CD14-positive monocyte (primary cell): ENCODE measurements around the gene ALG14. TPM values are rescaled to one million over a fixed set of nuclear protein-coding genes. Genes with fewer than 3 reads are reported as not detected.

Experiments used
- DNase-seq, 3 donors: peaks; one replicate each; pipeline ENCODE4 v3.0.0-alpha.2; 2011 to 2022
- H2AFZ ChIP-seq: 2 replicates; pipeline ENCODE4 v1.6.0; 2012; ENCODE audit warnings: mild to moderate bottlenecking, low read depth, low read length, inconsistent platforms; ENCODE audit not compliant: insufficient read depth, poor library complexity, severe bottlenecking
- H3K27ac ChIP-seq, 2 donors: 1 replicate in 1 of 2; 2 replicates in 1 of 2; pipeline ENCODE4 v1.5.1; 2012 to 2013; ENCODE audit warnings: low read length in 2 of 2, control low read depth in 1 of 2, inconsistent platforms in 1 of 2, low read depth in 1 of 2, mild to moderate bottlenecking in 1 of 2
- H3K27me3 ChIP-seq, 2 donors: one replicate each; pipeline versions ENCODE4 v1.6.0 to v1.6.1; 2011 to 2013; ENCODE audit warnings: low read length in 2 of 2; ENCODE audit not compliant: control insufficient read depth in 2 of 2, insufficient read depth in 2 of 2
- H3K36me3 ChIP-seq, 2 donors: replicated peaks in 1 of 2; 1 replicate in 1 of 2; 2 replicates in 1 of 2; pipeline versions ENCODE4 v1.5.1 to v1.6.1; 2012 to 2013; ENCODE audit warnings: low read length in 2 of 2, control low read depth in 1 of 2, inconsistent platforms in 1 of 2, mild to moderate bottlenecking in 1 of 2; ENCODE audit not compliant: insufficient read depth in 2 of 2, control insufficient read depth in 1 of 2
- H3K4me1 ChIP-seq, 2 donors: 1 replicate in 1 of 2; 2 replicates in 1 of 2; pipeline versions ENCODE4 v1.5.1 to v1.6.1; 2012 to 2013; ENCODE audit warnings: low read length in 2 of 2, control low read depth in 1 of 2, inconsistent platforms in 1 of 2, mild to moderate bottlenecking in 1 of 2, moderate library complexity in 1 of 2; ENCODE audit not compliant: insufficient read depth in 2 of 2, control insufficient read depth in 1 of 2
- H3K4me2 ChIP-seq: replicated peaks from 2 replicates; pipeline ENCODE3; 2012; ENCODE audit warnings: low read length, moderate library complexity, mild to moderate bottlenecking; ENCODE audit not compliant: poor library complexity, severe bottlenecking; ENCODE audit errors: extremely low read depth
- H3K4me3 ChIP-seq, 3 experiments: fragments of 200-600 bp in 1 of 3; sonication (generic) in 1 of 3; replicated peaks in 1 of 3; 1 replicate in 2 of 3; 2 replicates in 1 of 3; pipeline ENCODE4 v1.5.1; 2011 to 2013; ENCODE audit warnings: low read length in 3 of 3, mild to moderate bottlenecking in 3 of 3, control low read depth in 2 of 3, low read depth in 2 of 3, inconsistent platforms in 1 of 3, moderate library complexity in 1 of 3
- H3K79me2 ChIP-seq: 2 replicates; pipeline ENCODE4 v1.6.0; 2012; ENCODE audit warnings: mild to moderate bottlenecking, control low read depth, inconsistent platforms, low read length, moderate library complexity; ENCODE audit not compliant: insufficient read depth
- H3K9ac ChIP-seq: 2 replicates; pipeline ENCODE4 v1.6.0; 2017; ENCODE audit warnings: low read length, mild to moderate bottlenecking; ENCODE audit not compliant: insufficient read depth, poor library complexity, severe bottlenecking
- H3K9me3 ChIP-seq, 2 donors: replicated peaks in 1 of 2; 1 replicate in 1 of 2; 2 replicates in 1 of 2; pipeline versions ENCODE4 v1.5.1 to v1.6.1; 2012 to 2013; ENCODE audit warnings: low read length in 2 of 2, control low read depth in 1 of 2; ENCODE audit not compliant: control insufficient read depth in 1 of 2, insufficient read depth in 1 of 2
- H4K20me1 ChIP-seq: 2 replicates; pipeline ENCODE4 v1.6.0; 2012; ENCODE audit warnings: mild to moderate bottlenecking, low read length, control low read depth, moderate library complexity; ENCODE audit not compliant: insufficient read depth
- H3K27ac Mint-ChIP-seq, 7 donors: one replicate each; pipeline ENCODE4 v1.8.0; 2020; ENCODE audit warnings: mild to moderate bottlenecking in 7 of 7, mixed read lengths in 7 of 7, moderate library complexity in 6 of 7, inconsistent platforms in 2 of 7
- H3K27me3 Mint-ChIP-seq, 3 donors: one replicate each; pipeline ENCODE4 v1.8.0; 2021 to 2022; ENCODE audit warnings: low read depth in 3 of 3, mild to moderate bottlenecking in 3 of 3, mixed read lengths in 3 of 3, moderate library complexity in 3 of 3, inconsistent platforms in 1 of 3
- H3K36me3 Mint-ChIP-seq, 2 donors: one replicate each; pipeline ENCODE4 v1.8.0; 2020; ENCODE audit warnings: mixed read lengths in 2 of 2, inconsistent platforms in 1 of 2, mild to moderate bottlenecking in 1 of 2
- H3K4me1 Mint-ChIP-seq: one replicate; pipeline ENCODE4 v1.8.0; 2020; ENCODE audit warnings: mild to moderate bottlenecking, mixed read lengths
- H3K4me3 Mint-ChIP-seq, 2 donors: one replicate each; pipeline ENCODE4 v1.8.0; 2020; ENCODE audit warnings: mild to moderate bottlenecking in 2 of 2, mixed read lengths in 2 of 2, moderate library complexity in 1 of 2
- H3K9me3 Mint-ChIP-seq, 7 donors: one replicate each; pipeline ENCODE4 v1.8.0; 2020 to 2022; ENCODE audit warnings: mixed read lengths in 7 of 7, mild to moderate bottlenecking in 6 of 7, moderate library complexity in 6 of 7, inconsistent platforms in 2 of 7
- WGBS: methylation state at CpG from one replicate; pipeline ENCODE4 v1.1.5; 2013; ENCODE audit warnings: missing lambda C conversion rate; ENCODE audit not compliant: insufficient coverage; 5-methylcytosine and 5-hydroxymethylcytosine counted together
- intact Hi-C, 2 donors: fragments of 100-400 bp; cut with micrococcal nuclease; formaldehyde crosslinking; loops; one replicate each; pipeline versions ENCODE4 v1.15.0 to v1.15.1; 2023
- polyA plus RNA-seq, 3 donors: library from polyadenylated mRNA; depleted of rRNA in 1 of 3; unstranded in 2 of 3; stranded (reverse) in 1 of 3; fragments of 300-500 nt in 2 of 3; fragments of >200 nt in 1 of 3; fragmentation: Illumina TruSeq in 2 of 3; gene quantifications; 1 replicate in 2 of 3; 2 replicates in 1 of 3; pipeline ENCODE4 v1.2.3, GENCODE V29; 2012 to 2021
- TF ChIP-seq, protein P1 (sequence below): fragments of 200-600 bp; IDR thresholded peaks from one replicate; pipeline ENCODE4 v1.8.0; 2022; ENCODE audit warnings: antibody characterized with exemption, mild to moderate bottlenecking

Gene ALG14
- polyA plus RNA-seq, 3 donors: 0.27 to 5.5 (median 4.4) TPM

DNA sequence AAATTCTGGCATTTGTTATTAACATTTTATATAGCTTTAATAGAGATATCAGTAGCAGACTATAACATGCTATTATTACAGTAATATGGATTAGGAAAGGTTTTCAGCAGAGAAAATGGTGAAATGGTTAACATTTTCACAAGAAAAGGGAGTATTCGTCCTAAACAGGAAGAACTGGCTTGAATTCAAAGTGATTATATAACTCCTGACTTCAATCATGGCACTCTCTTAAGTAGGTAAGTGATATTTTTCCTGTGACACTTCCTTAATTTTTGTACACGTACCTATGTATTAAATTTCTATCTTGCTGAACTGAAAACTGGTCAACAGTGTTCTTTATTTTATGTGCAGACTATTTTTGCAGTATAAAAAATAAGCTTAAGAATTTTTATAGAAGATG lies 77.9 kb downstream of the ALG14 start:
- Mint-ChIP-seq H3K4me1 (no peaks in the 10 kb centered on the region), H3K9me3 (no peaks in the 10 kb centered on the region), H3K27ac (no peak overlapping the region), H3K36me3 (peaks cover 2 to 3% of the 10 kb centered on the region in 2 donors), H3K27me3 (no peaks in the 10 kb centered on the region), H3K4me3 (no peak overlapping the region)
- Histone ChIP-seq H3K9ac (no peak overlapping the region), H3K4me1 (no peaks in the 10 kb centered on the region), H3K27ac (no peak overlapping the region), H4K20me1 (no peaks in the 10 kb centered on the region), H3K4me2 (no peak overlapping the region), H3K36me3 (no peaks in the 10 kb centered on the region), H3K27me3 (no peaks in the 10 kb centered on the region), H3K79me2 (no peaks in the 10 kb centered on the region), H3K9me3 (no peaks in the 10 kb centered on the region), H2AFZ (no peak overlapping the region), H3K4me3 (no peak overlapping the region)
- no peak for DNase-seq
- intact Hi-C loops: no loop called here
- WGBS: no CpG with 5 or more reads among the region's 2 CpGs
- TF ChIP-seq, protein P1, sequence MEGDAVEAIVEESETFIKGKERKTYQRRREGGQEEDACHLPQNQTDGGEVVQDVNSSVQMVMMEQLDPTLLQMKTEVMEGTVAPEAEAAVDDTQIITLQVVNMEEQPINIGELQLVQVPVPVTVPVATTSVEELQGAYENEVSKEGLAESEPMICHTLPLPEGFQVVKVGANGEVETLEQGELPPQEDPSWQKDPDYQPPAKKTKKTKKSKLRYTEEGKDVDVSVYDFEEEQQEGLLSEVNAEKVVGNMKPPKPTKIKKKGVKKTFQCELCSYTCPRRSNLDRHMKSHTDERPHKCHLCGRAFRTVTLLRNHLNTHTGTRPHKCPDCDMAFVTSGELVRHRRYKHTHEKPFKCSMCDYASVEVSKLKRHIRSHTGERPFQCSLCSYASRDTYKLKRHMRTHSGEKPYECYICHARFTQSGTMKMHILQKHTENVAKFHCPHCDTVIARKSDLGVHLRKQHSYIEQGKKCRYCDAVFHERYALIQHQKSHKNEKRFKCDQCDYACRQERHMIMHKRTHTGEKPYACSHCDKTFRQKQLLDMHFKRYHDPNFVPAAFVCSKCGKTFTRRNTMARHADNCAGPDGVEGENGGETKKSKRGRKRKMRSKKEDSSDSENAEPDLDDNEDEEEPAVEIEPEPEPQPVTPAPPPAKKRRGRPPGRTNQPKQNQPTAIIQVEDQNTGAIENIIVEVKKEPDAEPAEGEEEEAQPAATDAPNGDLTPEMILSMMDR: no peak

DNA sequence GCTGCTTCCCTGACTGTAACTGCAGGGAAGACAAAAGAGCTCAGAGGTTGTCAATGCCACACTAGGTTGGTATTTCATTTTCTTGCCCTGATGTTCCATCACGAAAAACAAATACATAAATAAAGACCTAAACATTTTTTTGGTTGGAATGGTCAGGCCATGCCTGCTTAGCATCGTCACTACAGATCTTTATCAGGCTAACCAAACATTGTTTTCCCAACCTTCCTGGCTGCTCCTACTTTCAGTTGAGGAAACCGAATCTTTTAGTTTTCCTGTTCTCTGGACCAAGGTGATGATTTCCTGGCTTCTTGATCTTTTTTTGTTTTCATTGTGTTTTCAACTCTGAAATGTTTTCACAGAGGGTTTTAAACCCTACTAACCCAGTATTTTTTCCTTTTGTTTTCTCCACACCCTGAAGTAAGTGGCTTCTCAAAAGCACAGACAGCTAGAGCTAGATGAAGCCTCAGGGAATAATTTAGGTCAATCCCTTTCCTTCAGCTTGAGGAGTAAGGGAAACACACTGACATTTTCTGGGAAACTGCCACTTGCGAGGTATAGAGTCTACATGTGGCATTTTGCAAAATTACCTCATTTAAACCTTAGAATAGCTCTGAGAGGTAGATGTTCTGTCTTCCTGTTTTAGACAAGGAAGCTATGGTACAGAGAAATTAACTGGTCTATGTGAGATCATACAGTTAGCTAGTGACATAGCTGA lies 78.7 kb downstream of the ALG14 start:
- 100% methylated on average over 3 of the region's 4 CpGs for WGBS

More for the DNA sequence above, 78.7 kb downstream of the ALG14 start:
- H3K36me3 ChIP-seq: no peaks in the 10 kb centered on the region
- H3K9me3 Mint-ChIP-seq: no peaks in the 10 kb centered on the region
- no peaks in the 10 kb centered on the region for H3K9me3 ChIP-seq
- intact Hi-C loops: no loop called here
- H3K79me2 ChIP-seq: no peaks in the 10 kb centered on the region
- DNase-seq: no peak
- H4K20me1 ChIP-seq: no peaks in the 10 kb centered on the region
- H3K4me3 Mint-ChIP-seq: no peak overlapping the region
- no peaks in the 10 kb centered on the region for H3K4me1 Mint-ChIP-seq
- H3K4me2 ChIP-seq: no peak overlapping the region
- TF ChIP-seq, protein P1: no peak
- no peak overlapping the region for H3K27ac Mint-ChIP-seq
- H3K4me3 ChIP-seq: no peak overlapping the region
- H3K9ac ChIP-seq: no peak overlapping the region
- peaks cover 2 to 3% of the 10 kb centered on the region in 2 donors for H3K36me3 Mint-ChIP-seq
- H3K27me3 ChIP-seq: no peaks in the 10 kb centered on the region
- H2AFZ ChIP-seq: no peak overlapping the region
- no peaks in the 10 kb centered on the region for H3K4me1 ChIP-seq
- H3K27ac ChIP-seq: no peak overlapping the region
- no peaks in the 10 kb centered on the region for H3K27me3 Mint-ChIP-seq
